Endothelial cell of umbilical vein (primary cell): Measurements from ENCODE around the gene ISG15.
"Not testable (repeated sequence)": the region's sequence is repeated elsewhere in the genome, so short reads cannot be mapped to it uniquely, and the experiment has no call there.

Experiments used
- EZH2 ChIP-seq: IDR thresholded peaks from 2 replicates; pipeline ENCODE4 v1.6.1; 2012; ENCODE audit warnings: borderline replicate concordance, low read depth, mild to moderate bottlenecking, moderate library complexity, low read length, inconsistent platforms; ENCODE audit not compliant: severe bottlenecking
- JUN ChIP-seq: IDR thresholded peaks from 2 replicates; pipeline ENCODE4 v1.6.1; 2011; ENCODE audit warnings: borderline replicate concordance, low read depth; ENCODE audit not compliant: insufficient read length, insufficient read depth
- MYC ChIP-seq: IDR thresholded peaks from one replicate; pipeline ENCODE4 v1.6.1; 2011; ENCODE audit warnings: mild to moderate bottlenecking, low read depth, low read length
- POLR2AphosphoS5 ChIP-seq: IDR thresholded peaks from 2 replicates; pipeline ENCODE4 v1.6.1; 2012; ENCODE audit warnings: low read depth, mild to moderate bottlenecking, control low read depth, low read length, moderate library complexity; ENCODE audit not compliant: insufficient read depth
- TF ChIP-seq, protein P1 (sequence below), 2 donors: IDR thresholded peaks; 1 replicate in 1 of 2; 2 replicates in 1 of 2; pipeline ENCODE4 v1.5.1; 2011; ENCODE audit warnings: low read length in 2 of 2, mild to moderate bottlenecking in 2 of 2, moderate library complexity in 2 of 2, control low read depth in 1 of 2, inconsistent platforms in 1 of 2, low read depth in 1 of 2; ENCODE audit not compliant: insufficient read depth in 1 of 2; ENCODE audit errors: extremely low read depth in 1 of 2
- TF ChIP-seq, protein P2 (sequence below): IDR thresholded peaks from 2 replicates; pipeline ENCODE4 v1.6.1; 2011; ENCODE audit not compliant: insufficient read depth, insufficient read length

DNA sequence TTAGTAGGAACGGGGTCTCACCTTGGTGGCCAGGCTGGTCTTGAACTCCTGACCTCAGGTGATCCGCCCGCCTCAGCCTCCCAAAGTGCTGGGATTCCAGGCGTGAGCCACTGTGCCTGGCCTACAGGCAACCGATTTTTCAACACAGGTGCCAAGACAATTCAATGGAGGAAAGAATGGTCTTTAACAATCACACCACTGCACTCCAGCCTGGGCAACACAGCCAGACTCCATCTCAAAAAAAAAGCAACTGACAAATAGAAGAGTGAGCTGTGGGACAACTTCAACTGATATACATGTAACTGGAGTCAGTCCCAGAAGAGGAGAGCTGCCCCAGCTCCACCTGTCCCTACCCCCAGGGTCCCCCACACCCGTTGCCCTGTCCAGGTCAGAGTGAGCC, 18.8 kb upstream of the ISG15 start:
- TF ChIP-seq, protein P1, sequence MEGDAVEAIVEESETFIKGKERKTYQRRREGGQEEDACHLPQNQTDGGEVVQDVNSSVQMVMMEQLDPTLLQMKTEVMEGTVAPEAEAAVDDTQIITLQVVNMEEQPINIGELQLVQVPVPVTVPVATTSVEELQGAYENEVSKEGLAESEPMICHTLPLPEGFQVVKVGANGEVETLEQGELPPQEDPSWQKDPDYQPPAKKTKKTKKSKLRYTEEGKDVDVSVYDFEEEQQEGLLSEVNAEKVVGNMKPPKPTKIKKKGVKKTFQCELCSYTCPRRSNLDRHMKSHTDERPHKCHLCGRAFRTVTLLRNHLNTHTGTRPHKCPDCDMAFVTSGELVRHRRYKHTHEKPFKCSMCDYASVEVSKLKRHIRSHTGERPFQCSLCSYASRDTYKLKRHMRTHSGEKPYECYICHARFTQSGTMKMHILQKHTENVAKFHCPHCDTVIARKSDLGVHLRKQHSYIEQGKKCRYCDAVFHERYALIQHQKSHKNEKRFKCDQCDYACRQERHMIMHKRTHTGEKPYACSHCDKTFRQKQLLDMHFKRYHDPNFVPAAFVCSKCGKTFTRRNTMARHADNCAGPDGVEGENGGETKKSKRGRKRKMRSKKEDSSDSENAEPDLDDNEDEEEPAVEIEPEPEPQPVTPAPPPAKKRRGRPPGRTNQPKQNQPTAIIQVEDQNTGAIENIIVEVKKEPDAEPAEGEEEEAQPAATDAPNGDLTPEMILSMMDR (IDR thresholded peaks at IDR 0.05; ENCODE audit: extremely low read depth in 1 of 2, insufficient read depth in 1 of 2, low read depth in 1 of 2, low read length in 2 of 2) = not testable (repeated sequence)
- TF ChIP-seq, protein P2, sequence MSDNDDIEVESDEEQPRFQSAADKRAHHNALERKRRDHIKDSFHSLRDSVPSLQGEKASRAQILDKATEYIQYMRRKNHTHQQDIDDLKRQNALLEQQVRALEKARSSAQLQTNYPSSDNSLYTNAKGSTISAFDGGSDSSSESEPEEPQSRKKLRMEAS = not testable (repeated sequence)
- TF ChIP-seq JUN, MYC, POLR2AphosphoS5, EZH2: not testable (repeated sequence)
